HG02588 (cell line): ENCODE data around the gene ROBO4.

ENCODE experiments used
- ATAC-seq: cut with Tn5 transposase; IDR thresholded peaks from one replicate; pipeline ENCODE4 v1.9.1; 2021; ENCODE audit warnings: mild to moderate bottlenecking, moderate library complexity; ENCODE audit not compliant: unreplicated experiment

The ROBO4 gene

DNA sequence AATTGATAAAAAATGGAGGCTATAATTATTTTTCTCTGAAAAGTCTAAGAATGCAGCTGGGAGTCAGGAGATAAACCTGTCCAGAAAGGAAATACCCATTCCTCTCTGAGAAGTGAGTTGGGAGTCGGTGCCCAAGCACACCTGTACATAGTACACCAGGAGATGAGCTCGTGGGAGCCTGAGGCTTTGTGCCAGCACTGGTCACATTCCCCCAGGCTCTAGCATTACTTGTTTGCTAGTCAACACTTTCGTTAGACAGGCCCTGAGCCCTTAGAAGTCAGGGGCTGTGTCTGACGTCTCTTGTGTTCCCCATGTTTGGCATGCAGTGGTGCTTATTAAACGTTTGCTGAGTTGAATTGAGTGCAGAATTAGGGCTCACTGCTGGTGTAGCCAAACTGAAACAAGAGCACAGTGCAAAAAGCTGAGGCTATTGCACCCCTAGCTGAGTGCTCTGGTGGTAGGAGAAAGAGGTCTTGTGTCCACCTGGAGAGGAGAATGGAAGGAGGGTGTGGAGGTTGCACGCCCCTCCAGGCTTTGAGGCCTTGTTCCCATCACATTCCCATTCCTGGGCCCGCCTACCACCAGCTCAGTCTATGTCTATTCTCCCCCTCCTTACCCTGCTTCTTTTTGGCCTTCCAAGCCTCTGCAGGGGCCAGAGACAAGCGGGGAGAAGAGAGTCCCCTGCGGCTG lies 6.8 kb downstream of the ROBO4 start:
- no peak for ATAC-seq

DNA sequence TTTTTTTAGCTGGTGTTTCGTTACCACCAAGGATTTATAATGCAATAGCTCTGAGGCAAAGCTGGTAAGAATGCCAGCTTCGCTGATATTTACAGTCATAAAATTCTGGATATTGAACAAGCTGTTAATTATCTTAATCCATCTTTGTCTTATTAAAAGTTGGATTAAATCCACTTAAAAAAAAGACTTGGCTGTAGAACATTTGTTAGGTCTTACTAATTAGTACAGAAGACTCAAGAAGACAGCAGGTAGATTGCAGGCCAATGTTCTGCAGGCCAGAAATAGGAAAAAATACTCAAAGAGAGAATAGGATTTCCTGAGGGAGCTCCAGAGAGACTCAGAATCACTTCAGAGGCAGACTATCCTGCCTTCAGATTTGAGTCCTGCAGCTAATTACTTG lies 7.5 kb downstream of the ROBO4 start:
- ATAC-seq, result no peak

DNA sequence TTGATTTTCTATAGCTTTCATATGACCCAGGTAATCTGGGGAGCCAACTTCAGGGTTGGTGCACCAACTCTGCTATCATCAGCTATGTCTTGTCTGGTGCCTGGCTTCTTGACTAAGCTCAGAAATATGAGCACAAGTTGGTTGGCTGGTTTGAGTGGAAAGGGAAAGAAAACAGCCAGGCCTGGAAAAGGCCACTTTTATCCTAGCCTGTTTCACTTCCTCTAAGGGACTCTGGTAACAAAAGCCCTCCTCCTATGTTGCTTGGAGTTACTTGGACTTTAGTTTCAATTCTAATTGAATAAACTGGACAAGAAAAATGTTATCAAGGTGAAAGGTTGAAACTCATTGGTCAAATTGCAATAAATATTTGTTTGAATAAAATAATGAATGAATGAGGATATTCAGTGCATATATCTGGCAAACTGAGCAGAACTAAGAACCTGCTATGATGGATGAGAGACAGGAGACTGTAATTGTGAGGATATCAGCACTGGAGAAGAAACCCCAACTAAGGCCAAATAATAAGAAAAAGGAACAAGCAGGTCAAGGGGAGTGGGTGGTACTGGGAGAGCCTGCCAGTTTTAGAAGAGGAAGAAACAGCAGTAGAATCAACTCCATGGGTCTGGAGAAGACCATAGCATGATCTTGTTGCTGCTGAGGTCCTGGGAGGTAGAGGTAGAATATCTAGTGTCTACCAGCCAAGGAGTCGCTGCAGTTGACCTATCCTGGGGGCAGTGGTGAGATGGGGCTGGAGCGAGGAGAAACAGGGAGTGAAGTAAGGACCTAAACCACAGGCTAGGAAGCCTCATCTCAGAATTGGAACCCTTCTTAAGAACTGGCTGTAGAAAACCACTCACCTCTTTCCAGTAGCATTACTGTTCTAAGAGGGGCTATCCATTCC lies 8.2 kb downstream of the ROBO4 start:
- ATAC-seq, result no peak

DNA sequence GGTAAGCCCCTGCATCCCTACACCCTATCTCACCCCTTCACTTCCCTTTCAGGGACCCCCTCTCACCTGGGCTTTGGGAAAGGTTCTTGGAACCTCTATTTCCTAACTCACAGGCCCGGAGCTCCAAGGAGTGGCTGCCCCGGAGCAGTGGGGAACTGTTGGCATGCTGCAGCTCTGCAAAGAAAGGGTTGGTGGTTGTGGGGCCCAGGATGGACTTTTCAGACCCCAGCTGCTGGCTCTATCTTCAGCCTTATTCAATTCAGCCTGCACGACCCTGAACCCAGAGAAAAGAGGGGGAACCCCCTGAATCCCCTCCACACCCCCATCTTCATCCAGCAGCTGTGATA lies 10.0 kb downstream of the ROBO4 start:
- ATAC-seq, result no peak

DNA sequence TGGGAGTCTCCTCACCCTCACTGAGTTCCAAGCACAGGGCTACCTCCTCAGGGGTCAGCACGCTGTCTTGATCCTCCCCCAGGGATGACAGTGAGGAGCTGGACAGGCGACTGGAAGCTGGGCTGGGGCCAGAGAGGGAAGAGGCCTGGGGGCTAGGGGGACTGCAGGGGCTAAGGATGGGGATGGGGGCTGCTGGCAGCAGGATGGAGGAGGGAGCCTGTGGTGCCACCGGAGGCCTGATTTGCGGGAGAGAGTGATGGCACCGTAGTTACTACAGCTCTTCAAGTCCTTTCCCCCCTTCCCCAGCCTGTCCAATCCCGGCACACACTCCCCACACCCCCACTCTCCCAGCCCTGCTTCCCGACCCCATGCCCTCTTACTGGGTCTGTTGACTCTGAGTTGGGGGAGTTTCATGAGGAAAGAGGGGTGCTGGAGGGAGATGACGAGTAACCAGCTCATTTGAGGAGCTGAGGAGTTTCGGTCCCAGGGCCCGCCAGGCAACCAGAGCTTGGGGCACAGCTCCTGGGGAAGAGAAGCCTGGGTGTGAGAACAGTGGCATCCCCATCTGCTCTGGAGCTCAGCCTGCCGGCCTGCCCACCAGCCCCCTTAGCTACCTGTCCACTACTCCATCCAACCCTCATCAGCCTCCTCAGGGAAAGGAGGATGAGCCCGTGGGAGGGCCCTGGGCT lies 10.5 kb downstream of the ROBO4 start:
- no peak for ATAC-seq

DNA sequence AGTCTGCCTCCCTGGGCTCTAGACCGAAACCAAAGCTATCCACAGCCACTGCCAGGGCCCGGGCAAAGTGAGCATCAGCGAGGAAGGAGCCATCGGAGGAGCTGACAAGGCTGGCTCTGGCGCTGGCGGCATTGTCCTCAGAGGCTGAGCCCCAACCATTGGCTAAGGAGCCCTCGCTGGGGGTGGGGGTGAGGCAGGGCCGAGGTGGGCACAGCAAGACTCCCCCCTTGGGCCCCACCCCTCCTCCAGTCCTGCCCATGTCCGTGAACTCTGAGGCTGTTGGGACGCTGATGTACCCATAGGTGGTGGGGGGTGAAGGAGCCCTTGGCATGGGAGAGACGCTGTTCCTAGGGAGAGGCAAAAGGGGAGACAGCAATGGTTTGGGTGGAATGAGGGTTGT lies 11.2 kb downstream of the ROBO4 start:
- ATAC-seq, result no peak

DNA sequence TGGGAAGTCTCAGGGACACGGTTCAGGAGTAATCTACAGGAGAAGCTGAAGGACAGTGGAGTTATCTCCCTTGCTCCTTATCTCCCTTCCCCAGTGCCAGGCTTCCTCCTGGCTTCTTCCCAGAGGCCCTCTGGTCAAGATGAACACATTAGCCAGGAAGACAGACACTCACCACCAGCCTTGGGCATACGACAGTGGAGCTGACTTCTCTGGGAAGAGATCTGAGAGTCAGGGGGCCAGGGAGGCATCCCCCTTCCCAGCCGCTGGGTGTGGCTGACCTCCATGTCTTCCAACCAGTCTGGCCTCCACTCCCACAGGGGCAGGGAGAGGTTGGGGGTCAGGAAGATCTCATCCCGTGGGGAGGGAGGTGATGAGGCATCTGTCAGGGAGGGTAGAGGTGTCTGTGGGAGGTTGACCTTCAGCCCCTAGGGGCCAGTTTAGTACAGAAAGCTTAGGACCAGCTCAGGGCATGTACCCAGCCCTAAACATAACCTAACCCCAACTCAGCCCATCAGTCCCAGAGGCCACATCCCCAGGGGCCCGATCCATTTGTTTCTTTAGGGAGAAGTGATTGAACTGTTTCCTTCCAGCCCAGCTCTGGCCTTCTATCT lies 12.7 kb downstream of the ROBO4 start:
- ATAC-seq, result no peak

DNA sequence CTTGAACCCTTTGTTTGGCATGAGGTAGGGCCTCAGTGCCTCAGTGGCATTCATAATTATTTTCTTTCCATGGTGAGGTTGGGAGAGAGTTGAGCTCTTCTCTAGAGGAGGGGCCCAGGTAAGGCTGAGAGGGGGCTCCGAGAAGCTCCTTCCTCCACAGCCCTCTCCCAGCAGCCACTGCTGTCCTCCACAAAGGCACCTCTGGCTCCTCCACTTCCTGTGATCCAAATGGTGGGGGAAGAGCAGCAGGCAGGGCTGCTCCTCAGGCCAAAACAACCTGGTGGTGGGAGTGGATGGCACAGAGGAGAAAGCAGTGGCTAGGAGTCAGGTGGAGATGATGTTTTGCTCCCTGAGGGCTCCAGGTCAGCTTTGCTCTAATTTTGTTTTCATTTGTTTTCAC lies 13.3 kb downstream of the ROBO4 start:
- no peak for ATAC-seq

DNA sequence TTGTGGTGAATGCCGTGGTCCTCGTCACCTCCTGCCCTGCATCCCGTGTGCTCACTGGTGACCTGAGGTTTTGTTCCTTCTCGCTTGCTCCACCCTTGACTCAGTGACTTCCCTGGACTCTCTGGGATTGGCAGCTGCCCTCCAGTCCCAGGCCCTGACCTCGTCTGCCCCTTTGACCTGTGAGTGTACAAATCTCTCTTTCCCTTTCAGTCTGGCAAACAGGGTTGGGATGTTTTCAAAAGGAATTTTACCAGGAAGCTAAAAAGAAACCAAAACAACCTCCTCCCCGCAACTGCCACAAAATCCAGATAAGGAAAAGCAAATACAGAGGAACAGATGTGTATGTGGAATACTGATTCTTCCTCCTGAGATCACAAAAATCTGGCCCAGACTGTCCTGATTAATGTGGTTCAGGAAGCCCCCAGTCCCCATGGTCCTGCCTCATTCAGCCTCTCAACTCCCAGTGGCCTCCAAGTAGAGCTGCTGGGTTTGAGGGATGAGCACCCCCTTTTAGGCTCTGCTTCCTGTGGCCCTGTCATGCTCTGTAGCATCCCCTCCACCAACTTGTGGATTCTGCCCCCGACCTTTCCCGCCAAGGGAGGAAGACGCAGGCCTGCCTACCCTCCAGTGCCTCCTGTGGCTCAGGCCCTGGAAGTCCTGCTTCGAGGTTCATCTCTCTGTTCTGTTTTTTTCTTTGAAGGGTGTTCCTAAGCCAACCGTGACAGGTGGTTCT lies 15.2 kb downstream of the ROBO4 start:
- ATAC-seq, result no peak

DNA sequence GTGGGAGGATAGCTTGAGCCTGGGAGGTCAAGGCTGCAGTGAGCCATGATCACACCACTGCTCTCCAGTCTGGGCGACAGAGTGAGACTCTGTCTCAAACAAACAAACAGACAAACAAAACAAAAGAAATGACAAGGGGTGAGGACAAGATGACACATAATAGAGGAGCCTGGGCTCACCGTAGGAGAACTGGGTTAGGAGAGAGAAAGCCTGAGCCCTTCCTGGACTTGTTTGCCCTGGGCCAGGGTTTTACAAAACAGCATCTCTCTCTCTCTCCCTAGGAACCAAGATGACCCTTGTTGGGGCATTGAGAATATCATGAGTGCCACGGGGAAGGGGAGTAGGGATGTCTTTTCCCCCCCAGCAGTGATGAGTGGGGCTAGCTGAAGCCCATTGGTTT lies 16.7 kb downstream of the ROBO4 start:
- no peak for ATAC-seq

DNA sequence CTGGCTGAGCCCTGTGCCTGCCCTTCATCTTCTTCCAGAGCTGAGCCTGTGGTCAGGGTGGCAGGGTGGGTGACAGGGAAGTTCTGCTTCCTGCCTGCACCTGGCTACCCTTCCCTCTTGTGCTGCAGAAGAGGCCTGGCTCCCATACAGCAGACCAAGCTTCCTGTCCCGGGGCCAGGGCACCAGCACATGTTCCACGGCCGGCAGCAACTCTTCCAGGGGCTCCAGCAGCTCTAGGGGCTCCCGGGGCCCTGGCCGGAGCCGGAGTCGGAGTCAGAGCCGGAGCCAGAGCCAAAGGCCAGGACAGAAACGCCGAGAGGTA lies 17.4 kb downstream of the ROBO4 start:
- no peak for ATAC-seq

DNA sequence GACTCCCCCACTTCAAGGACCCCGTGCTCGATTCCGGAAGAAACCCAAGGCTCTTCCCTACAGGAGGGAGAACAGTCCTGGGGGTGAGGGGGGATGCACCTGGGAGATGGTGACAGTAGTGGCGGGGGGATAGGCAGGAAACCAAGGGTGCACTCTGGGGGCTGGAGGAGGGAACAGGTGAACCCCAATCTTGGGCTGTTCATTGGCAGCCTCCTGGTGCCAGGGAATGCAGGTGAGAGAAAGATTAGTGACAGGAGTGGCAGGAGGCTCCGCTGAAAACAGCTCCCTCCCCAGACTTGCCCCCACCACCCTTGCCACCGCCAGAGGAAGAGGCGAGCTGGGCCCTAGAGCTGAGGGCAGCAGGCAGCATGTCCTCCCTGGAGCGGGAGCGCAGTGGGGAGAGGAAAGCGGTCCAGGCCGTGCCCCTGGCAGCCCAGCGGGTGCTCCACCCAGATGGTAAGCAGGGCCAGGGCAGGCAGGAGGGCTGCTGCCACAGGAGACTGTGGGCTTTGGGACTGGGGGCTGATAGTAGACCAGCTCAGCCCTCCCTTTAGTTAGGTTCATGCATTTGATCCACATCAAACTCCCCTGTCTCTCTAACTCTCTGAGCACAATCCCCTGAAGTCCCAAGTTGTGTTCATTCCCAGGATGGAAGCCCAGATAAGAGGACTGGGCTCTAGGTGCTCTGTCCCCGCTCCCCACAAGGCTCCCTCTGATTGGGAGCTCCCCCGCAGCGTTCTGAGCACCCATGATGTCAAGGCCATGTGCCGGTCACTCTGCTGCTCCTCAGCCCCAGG lies 18.0 kb downstream of the ROBO4 start:
- ATAC-seq, result no peak

DNA sequence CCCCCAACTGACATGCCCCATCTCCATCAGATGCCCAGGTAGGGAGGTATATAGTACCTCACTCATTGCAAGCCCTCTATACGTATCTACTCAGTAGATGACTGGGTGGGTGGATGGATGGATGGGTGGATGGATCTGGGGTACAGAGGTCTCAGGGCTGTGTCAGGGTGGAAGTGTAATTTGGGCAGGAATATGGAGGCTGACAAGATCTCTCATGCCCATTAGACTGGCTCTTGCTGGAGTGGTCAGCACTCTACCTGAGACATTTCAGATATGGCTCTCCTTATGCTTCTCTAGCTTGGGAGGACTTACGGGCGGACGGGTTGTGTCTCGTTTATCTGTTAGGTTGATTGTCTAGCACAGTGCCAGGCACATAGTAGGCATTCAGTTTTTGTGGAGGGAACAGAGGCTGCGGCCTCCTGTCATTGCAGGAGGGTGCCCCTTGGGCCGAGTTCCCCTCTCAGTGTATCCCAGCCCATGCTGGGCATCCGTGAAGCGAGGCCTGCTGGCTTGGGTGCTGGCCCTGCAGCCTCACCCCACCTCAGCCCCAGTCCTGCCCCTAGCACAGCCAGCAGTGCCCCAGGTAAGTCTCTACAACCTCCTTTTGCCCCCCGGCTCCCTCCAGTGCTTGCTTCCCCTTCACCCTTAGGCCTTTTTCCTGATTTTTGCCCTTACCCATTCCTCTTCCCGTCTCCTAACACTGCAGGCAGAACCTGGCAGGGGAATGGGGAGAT lies 18.7 kb downstream of the ROBO4 start:
- no peak for ATAC-seq

DNA sequence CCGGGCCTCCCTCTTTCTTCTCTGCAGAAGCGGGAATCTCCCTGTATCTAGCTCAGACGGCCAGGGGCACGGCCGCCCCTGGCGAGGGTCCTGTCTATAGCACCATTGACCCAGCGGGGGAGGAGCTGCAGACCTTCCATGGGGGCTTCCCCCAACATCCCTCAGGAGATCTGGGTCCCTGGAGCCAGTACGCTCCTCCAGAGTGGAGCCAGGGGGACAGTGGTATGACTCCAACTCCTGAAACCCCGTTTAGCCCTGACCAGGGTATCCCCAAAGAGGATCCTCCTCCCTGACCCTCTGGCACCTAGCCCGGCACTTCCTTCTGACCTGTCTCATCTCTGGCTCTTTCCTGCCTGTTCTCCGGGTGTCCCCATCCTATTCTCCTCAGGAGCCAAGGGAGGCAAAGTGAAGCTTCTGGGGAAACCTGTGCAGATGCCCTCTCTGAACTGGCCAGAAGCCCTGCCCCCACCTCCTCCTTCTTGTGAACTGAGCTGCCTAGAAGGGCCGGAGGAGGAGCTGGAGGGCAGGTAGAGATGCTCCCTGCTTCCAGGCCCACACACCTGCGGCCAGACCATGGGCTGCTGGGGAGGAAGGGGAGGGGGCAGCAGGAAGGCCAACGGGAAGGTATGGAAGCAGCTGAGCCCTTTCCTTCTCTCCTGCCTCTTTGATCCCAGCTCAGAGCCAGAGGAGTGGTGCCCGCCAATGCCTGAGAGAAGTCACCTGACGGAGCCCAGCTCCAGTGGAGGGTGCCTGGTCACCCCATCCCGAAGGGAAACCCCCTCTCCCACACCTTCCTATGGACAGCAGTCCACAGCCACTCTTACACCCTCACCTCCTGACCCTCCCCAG lies 19.5 kb downstream of the ROBO4 start:
- ATAC-seq, result no peak

DNA sequence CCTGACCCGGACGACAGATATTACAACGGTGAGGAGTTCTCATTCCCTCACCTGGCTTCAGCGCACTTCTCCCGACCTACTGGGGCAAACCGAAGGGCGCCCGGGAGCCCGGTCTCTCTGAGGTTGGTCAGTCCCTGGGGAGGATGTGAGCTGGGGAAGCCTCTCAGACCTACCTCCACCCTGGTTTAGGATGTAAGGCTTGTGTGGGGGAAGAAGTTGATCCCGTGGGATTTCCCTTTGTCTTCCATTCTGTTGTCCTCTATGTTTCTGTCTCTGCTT lies 20.1 kb downstream of the ROBO4 start:
- ATAC-seq, result no peak

DNA sequence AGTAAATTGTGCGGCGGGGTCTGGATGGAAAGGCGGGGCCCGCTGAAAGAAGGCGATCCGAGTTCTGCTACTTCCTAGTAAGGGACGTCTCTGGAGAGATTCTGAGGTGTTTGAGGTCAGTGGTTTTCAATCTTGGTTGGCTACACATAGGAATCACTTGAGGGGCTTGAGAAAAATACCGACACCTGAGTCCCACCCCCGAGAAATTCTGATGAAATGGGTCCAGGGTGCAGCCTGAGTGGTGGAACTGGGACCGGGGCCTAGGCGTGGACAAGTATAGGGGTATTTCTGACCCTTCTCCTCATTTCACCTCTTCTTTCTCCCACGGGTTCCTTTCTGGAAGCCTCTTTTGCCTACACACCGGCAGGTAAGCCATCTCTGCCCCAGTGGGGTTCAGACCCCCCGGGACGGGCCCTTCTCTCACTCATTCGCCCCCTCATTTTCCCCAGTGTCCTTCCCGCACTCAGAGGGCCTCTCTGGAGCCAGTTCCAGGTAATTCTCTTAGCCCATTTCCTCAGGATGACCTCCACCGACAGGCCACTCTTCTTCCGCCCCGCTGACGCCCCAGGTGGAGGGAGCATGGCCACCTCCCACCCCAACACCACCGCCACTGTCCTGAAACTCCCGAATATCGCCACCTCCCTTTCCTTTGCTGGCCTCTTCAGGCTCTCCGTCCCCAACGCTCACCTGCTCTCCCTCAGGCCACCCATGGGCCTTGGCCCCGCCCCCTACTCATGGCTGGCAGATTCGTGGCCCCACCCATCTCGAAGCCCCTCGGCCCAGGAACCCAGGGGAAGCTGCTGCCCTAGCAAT lies 20.6 kb downstream of the ROBO4 start:
- no peak for ATAC-seq

DNA sequence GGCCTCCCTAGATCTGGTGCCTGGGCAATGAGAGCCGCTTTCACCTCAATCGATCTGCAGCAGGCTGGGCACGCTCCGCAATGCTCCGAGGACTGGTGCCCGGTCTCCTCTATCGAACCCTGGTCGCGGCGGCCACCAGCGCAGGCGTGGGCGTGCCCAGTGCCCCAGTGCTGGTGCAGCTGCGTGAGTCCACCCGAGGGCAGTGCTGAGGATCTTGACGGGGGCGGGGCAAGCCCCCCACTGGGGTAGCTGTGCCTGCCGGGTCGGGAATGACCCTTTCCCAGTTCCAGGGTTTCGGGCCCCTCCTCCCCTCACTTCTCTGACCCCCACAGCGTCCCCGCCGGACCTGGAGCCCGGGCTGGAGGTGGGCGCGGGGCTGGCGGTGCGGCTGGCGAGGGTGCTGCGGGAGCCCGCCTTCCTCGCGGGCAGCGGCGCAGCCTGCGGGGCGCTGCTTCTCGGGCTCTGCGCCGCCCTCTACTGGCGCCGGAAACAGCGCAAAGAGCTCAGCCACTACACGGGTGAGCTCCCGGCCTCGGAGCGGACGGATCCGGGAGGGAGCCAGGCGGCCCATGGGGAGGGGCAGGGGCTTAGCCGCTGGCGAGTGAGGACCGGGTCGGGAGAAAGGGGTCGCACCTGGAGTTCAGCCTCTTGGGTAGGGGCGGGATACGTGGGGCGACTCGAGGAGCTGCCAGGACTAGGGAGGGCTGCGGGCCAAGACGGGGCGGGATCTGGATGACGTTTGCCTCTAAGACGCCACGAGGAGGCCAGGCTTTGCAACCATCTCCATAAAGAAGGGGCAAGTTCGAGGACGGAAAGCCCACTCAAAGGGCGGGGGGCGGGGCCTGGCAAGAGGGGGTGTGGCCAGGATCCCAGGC lies 21.5 kb downstream of the ROBO4 start:
- peak; percentile 93 for ATAC-seq
